Tibial nerve (tissue), 4 donors: ENCODE results near the gene CLASP1. TPM values are rescaled to one million over a fixed set of nuclear protein-coding genes. Genes with fewer than 3 reads are reported as not detected.
"Not testable (repeated sequence)": the region's sequence is repeated elsewhere in the genome, so short reads cannot be mapped to it uniquely, and the experiment has no call there.

Experiments
- DNase-seq, 2 donors: peaks; one replicate each; pipeline ENCODE4 v3.0.0-alpha.2; 2019; ENCODE audit warnings: low spot score in 2 of 2
- H3K27ac ChIP-seq, 4 donors: fragments of 200-600 bp; sonication (generic) in 3 of 4; one replicate each; pipeline ENCODE4 v1.5.1; 2017 to 2019; ENCODE audit warnings: mild to moderate bottlenecking in 1 of 4
- H3K27me3 ChIP-seq, 2 donors: fragments of 200-600 bp; sonication (generic) in 1 of 2; one replicate each; pipeline versions ENCODE4 v1.5.1 to v1.6.0; 2017 to 2019
- H3K36me3 ChIP-seq, 3 donors: fragments of 200-600 bp; sonication (generic); one replicate each; pipeline ENCODE4 v1.5.1; 2018 to 2019
- H3K4me1 ChIP-seq, 4 donors: fragments of 200-600 bp; sonication (generic) in 3 of 4; one replicate each; pipeline ENCODE4 v1.5.1; 2017 to 2019
- H3K4me3 ChIP-seq, 4 donors: fragments of 200-600 bp; sonication (generic) in 3 of 4; one replicate each; pipeline ENCODE4 v1.5.1; 2017 to 2019; ENCODE audit warnings: mild to moderate bottlenecking in 1 of 4, moderate library complexity in 1 of 4
- H3K9me3 ChIP-seq, 4 donors: fragments of 200-600 bp; sonication (generic) in 3 of 4; one replicate each; pipeline ENCODE4 v1.5.1; 2017 to 2019
- EP300 ChIP-seq, 2 donors: sonication (generic); formaldehyde crosslinking; IDR thresholded peaks; one replicate each; pipeline ENCODE4 v1.6.1; 2017; ENCODE audit warnings: antibody characterized with exemption in 2 of 2, mild to moderate bottlenecking in 1 of 2
- POLR2A ChIP-seq, 2 donors: fragments of 450-650 bp; IDR thresholded peaks; one replicate each; pipeline ENCODE4 v1.6.1; 2017; ENCODE audit warnings: antibody characterized with exemption in 2 of 2, mild to moderate bottlenecking in 2 of 2, moderate library complexity in 2 of 2
- WGBS, 2 donors: methylation state at CpG; one replicate each; pipeline ENCODE4 v1.1.5; 2018; 5-methylcytosine and 5-hydroxymethylcytosine counted together
- total RNA-seq, 4 donors: library from RNA; depleted of rRNA; stranded (reverse); fragments of >200 nt; gene quantifications; one replicate each; pipeline ENCODE4 v1.1.0, GENCODE V29; 2016
- TF ChIP-seq, protein P1 (sequence below), 5 experiments: fragments of 200-600 bp in 3 of 5; fragments of 450-650 bp in 2 of 5; sonication (generic) in 3 of 5; IDR thresholded peaks; one replicate each; pipeline ENCODE4 v1.5.1; 2016 to 2019; ENCODE audit warnings: antibody characterized with exemption in 5 of 5, mild to moderate bottlenecking in 3 of 5, moderate library complexity in 2 of 5

CLASP1 gene
- total RNA-seq, 4 donors from 2014 or later, result 72.8 to 164 (median 88.6) TPM

GRCh38 chr2:121333834-121334558, 315.3 kb downstream of the CLASP1 start:
- TF ChIP-seq POLR2A (IDR thresholded peaks at IDR 0.05), result no peak
- no peak for TF ChIP-seq EP300 (IDR thresholded peaks at IDR 0.05)
- TF ChIP-seq, protein P1, sequence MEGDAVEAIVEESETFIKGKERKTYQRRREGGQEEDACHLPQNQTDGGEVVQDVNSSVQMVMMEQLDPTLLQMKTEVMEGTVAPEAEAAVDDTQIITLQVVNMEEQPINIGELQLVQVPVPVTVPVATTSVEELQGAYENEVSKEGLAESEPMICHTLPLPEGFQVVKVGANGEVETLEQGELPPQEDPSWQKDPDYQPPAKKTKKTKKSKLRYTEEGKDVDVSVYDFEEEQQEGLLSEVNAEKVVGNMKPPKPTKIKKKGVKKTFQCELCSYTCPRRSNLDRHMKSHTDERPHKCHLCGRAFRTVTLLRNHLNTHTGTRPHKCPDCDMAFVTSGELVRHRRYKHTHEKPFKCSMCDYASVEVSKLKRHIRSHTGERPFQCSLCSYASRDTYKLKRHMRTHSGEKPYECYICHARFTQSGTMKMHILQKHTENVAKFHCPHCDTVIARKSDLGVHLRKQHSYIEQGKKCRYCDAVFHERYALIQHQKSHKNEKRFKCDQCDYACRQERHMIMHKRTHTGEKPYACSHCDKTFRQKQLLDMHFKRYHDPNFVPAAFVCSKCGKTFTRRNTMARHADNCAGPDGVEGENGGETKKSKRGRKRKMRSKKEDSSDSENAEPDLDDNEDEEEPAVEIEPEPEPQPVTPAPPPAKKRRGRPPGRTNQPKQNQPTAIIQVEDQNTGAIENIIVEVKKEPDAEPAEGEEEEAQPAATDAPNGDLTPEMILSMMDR (IDR thresholded peaks at IDR 0.05), result no peak
- DNase-seq, result no peak

GRCh38 chr2:121333231-121333630, 316.0 kb downstream of the CLASP1 start:
- Histone ChIP-seq H3K4me3 (no peak overlapping the region), H3K27me3 (no peaks in the 10 kb centered on the region), H3K4me1 (no peaks in the 10 kb centered on the region), H3K9me3 (no peaks in the 10 kb centered on the region), H3K36me3 (peaks cover 0 to 15% (median under 1%) of the 10 kb centered on the region in 3 donors), H3K27ac (no peak overlapping the region)
- TF ChIP-seq EP300 (IDR thresholded peaks at IDR 0.05) (no peak), POLR2A (IDR thresholded peaks at IDR 0.05) (no peak)
- TF ChIP-seq, protein P1 (IDR thresholded peaks at IDR 0.05), result no peak
- no peak for DNase-seq
- WGBS, 2 donors, result 73% methylated on average over 17 of the region's 17 CpGs

More at GRCh38 chr2:121333834-121334558, 315.3 kb downstream of the CLASP1 start:
- no peaks in the 10 kb centered on the region for H3K27me3 ChIP-seq
- H3K9me3 ChIP-seq, result no peaks in the 10 kb centered on the region
- H3K36me3 ChIP-seq, result peaks cover 0 to 23% (median 4%) of the 10 kb centered on the region in 3 donors
- H3K4me1 ChIP-seq, result no peaks in the 10 kb centered on the region
- no peak overlapping the region for H3K4me3 ChIP-seq
- 66 to 67% methylated on average over 10 to 12 of the region's 12 CpGs for WGBS, 2 donors
- no peak overlapping the region for H3K27ac ChIP-seq

DNA sequence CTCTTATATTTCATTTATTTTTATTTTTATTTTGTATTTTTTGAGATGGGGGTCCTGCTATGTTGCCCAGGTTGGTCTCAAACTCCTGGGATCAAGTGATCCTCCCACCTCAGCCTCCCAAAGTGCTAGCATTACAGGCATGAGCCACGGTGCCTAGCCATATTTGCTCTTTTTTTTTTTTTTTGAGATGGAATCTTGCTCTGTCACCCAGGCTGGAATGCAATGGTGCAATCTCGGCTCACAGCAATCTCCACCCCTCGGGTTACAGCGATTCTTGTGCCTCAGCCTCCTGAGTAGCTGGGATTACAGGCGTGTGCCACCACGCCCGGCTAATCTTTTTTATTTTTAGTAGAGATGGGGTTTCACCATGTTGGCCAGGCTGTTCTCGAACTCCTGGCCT, 317.9 kb downstream of the CLASP1 start:
- 91 to 92% methylated on average over 8 of the region's 8 CpGs for WGBS, 2 donors
- H3K27me3 ChIP-seq, H3K9me3 ChIP-seq, H3K4me1 ChIP-seq, DNase-seq, H3K36me3 ChIP-seq, H3K27ac ChIP-seq, H3K4me3 ChIP-seq: not testable (repeated sequence)

- Histone ChIP-seq H3K4me3 (no peak overlapping the region), H3K27ac (no peak overlapping the region), H3K27me3 (no peaks in the 10 kb centered on the region), H3K9me3 (no peaks in the 10 kb centered on the region), H3K36me3 (no peaks in the 10 kb centered on the region), H3K4me1 (no peaks in the 10 kb centered on the region)
- TF ChIP-seq EP300 (IDR thresholded peaks at IDR 0.05) (no peak), POLR2A (IDR thresholded peaks at IDR 0.05) (no peak)
- TF ChIP-seq, protein P1 (IDR thresholded peaks at IDR 0.05), result no peak
- WGBS, 2 donors, result 90 to 92% methylated on average over 15 of the region's 15 CpGs
- DNase-seq, result no peak
Measured at GRCh38 chr2:121330921-121331320, 318.3 kb downstream of the CLASP1 start.

GRCh38 chr2:121329786-121330185, 319.5 kb downstream of the CLASP1 start:
- Histone ChIP-seq H3K4me3 (no peak overlapping the region), H3K36me3 (no peaks in the 10 kb centered on the region), H3K4me1 (no peaks in the 10 kb centered on the region), H3K27ac (no peak overlapping the region), H3K27me3 (no peaks in the 10 kb centered on the region), H3K9me3 (no peaks in the 10 kb centered on the region)
- DNase-seq, result no peak
- TF ChIP-seq EP300 (IDR thresholded peaks at IDR 0.05) (no peak), POLR2A (IDR thresholded peaks at IDR 0.05) (no peak)
- TF ChIP-seq, protein P1 (IDR thresholded peaks at IDR 0.05), result no peak
- WGBS, 2 donors, result 87 to 88% methylated on average over 6 of the region's 6 CpGs
